CD14-positive monocyte (primary cell): ENCODE results near the gene KIF21A. TPM values are rescaled to one million over a fixed set of nuclear protein-coding genes. Genes with fewer than 3 reads are reported as not detected.

Experiments
- DNase-seq, 3 donors: peaks; one replicate each; pipeline ENCODE4 v3.0.0-alpha.2; 2011 to 2022
- H2AFZ ChIP-seq: 2 replicates; pipeline ENCODE4 v1.6.0; 2012; ENCODE audit warnings: mild to moderate bottlenecking, low read depth, low read length, inconsistent platforms; ENCODE audit not compliant: insufficient read depth, poor library complexity, severe bottlenecking
- H3K27ac ChIP-seq, 2 donors: 1 replicate in 1 of 2; 2 replicates in 1 of 2; pipeline ENCODE4 v1.5.1; 2012 to 2013; ENCODE audit warnings: low read length in 2 of 2, control low read depth in 1 of 2, inconsistent platforms in 1 of 2, low read depth in 1 of 2, mild to moderate bottlenecking in 1 of 2
- H3K27me3 ChIP-seq, 2 donors: one replicate each; pipeline versions ENCODE4 v1.6.0 to v1.6.1; 2011 to 2013; ENCODE audit warnings: low read length in 2 of 2; ENCODE audit not compliant: control insufficient read depth in 2 of 2, insufficient read depth in 2 of 2
- H3K36me3 ChIP-seq, 2 donors: replicated peaks in 1 of 2; 1 replicate in 1 of 2; 2 replicates in 1 of 2; pipeline versions ENCODE4 v1.5.1 to v1.6.1; 2012 to 2013; ENCODE audit warnings: low read length in 2 of 2, control low read depth in 1 of 2, inconsistent platforms in 1 of 2, mild to moderate bottlenecking in 1 of 2; ENCODE audit not compliant: insufficient read depth in 2 of 2, control insufficient read depth in 1 of 2
- H3K4me1 ChIP-seq, 2 donors: 1 replicate in 1 of 2; 2 replicates in 1 of 2; pipeline versions ENCODE4 v1.5.1 to v1.6.1; 2012 to 2013; ENCODE audit warnings: low read length in 2 of 2, control low read depth in 1 of 2, inconsistent platforms in 1 of 2, mild to moderate bottlenecking in 1 of 2, moderate library complexity in 1 of 2; ENCODE audit not compliant: insufficient read depth in 2 of 2, control insufficient read depth in 1 of 2
- H3K4me2 ChIP-seq: replicated peaks from 2 replicates; pipeline ENCODE3; 2012; ENCODE audit warnings: low read length, moderate library complexity, mild to moderate bottlenecking; ENCODE audit not compliant: poor library complexity, severe bottlenecking; ENCODE audit errors: extremely low read depth
- H3K4me3 ChIP-seq, 3 experiments: fragments of 200-600 bp in 1 of 3; sonication (generic) in 1 of 3; replicated peaks in 1 of 3; 1 replicate in 2 of 3; 2 replicates in 1 of 3; pipeline ENCODE4 v1.5.1; 2011 to 2013; ENCODE audit warnings: low read length in 3 of 3, mild to moderate bottlenecking in 3 of 3, control low read depth in 2 of 3, low read depth in 2 of 3, inconsistent platforms in 1 of 3, moderate library complexity in 1 of 3
- H3K79me2 ChIP-seq: 2 replicates; pipeline ENCODE4 v1.6.0; 2012; ENCODE audit warnings: mild to moderate bottlenecking, control low read depth, inconsistent platforms, low read length, moderate library complexity; ENCODE audit not compliant: insufficient read depth
- H3K9ac ChIP-seq: 2 replicates; pipeline ENCODE4 v1.6.0; 2017; ENCODE audit warnings: low read length, mild to moderate bottlenecking; ENCODE audit not compliant: insufficient read depth, poor library complexity, severe bottlenecking
- H3K9me3 ChIP-seq, 2 donors: replicated peaks in 1 of 2; 1 replicate in 1 of 2; 2 replicates in 1 of 2; pipeline versions ENCODE4 v1.5.1 to v1.6.1; 2012 to 2013; ENCODE audit warnings: low read length in 2 of 2, control low read depth in 1 of 2; ENCODE audit not compliant: control insufficient read depth in 1 of 2, insufficient read depth in 1 of 2
- H4K20me1 ChIP-seq: 2 replicates; pipeline ENCODE4 v1.6.0; 2012; ENCODE audit warnings: mild to moderate bottlenecking, low read length, control low read depth, moderate library complexity; ENCODE audit not compliant: insufficient read depth
- H3K27ac Mint-ChIP-seq, 7 donors: one replicate each; pipeline ENCODE4 v1.8.0; 2020; ENCODE audit warnings: mild to moderate bottlenecking in 7 of 7, mixed read lengths in 7 of 7, moderate library complexity in 6 of 7, inconsistent platforms in 2 of 7
- H3K27me3 Mint-ChIP-seq, 3 donors: one replicate each; pipeline ENCODE4 v1.8.0; 2021 to 2022; ENCODE audit warnings: low read depth in 3 of 3, mild to moderate bottlenecking in 3 of 3, mixed read lengths in 3 of 3, moderate library complexity in 3 of 3, inconsistent platforms in 1 of 3
- H3K36me3 Mint-ChIP-seq, 2 donors: one replicate each; pipeline ENCODE4 v1.8.0; 2020; ENCODE audit warnings: mixed read lengths in 2 of 2, inconsistent platforms in 1 of 2, mild to moderate bottlenecking in 1 of 2
- H3K4me1 Mint-ChIP-seq: one replicate; pipeline ENCODE4 v1.8.0; 2020; ENCODE audit warnings: mild to moderate bottlenecking, mixed read lengths
- H3K4me3 Mint-ChIP-seq, 2 donors: one replicate each; pipeline ENCODE4 v1.8.0; 2020; ENCODE audit warnings: mild to moderate bottlenecking in 2 of 2, mixed read lengths in 2 of 2, moderate library complexity in 1 of 2
- H3K9me3 Mint-ChIP-seq, 7 donors: one replicate each; pipeline ENCODE4 v1.8.0; 2020 to 2022; ENCODE audit warnings: mixed read lengths in 7 of 7, mild to moderate bottlenecking in 6 of 7, moderate library complexity in 6 of 7, inconsistent platforms in 2 of 7
- CTCF ChIP-seq: fragments of 200-600 bp; IDR thresholded peaks from one replicate; pipeline ENCODE4 v1.8.0; 2022; ENCODE audit warnings: antibody characterized with exemption, mild to moderate bottlenecking
- WGBS: methylation state at CpG from one replicate; pipeline ENCODE4 v1.1.5; 2013; ENCODE audit warnings: missing lambda C conversion rate; ENCODE audit not compliant: insufficient coverage; 5-methylcytosine and 5-hydroxymethylcytosine counted together
- intact Hi-C, 2 donors: fragments of 100-400 bp; cut with micrococcal nuclease; formaldehyde crosslinking; loops; one replicate each; pipeline versions ENCODE4 v1.15.0 to v1.15.1; 2023
- polyA plus RNA-seq, 3 donors: library from polyadenylated mRNA; depleted of rRNA in 1 of 3; unstranded in 2 of 3; stranded (reverse) in 1 of 3; fragments of 300-500 nt in 2 of 3; fragments of >200 nt in 1 of 3; fragmentation: Illumina TruSeq in 2 of 3; gene quantifications; 1 replicate in 2 of 3; 2 replicates in 1 of 3; pipeline ENCODE4 v1.2.3, GENCODE V29; 2012 to 2021

KIF21A gene
- polyA plus RNA-seq, 3 donors = 0.03 to 0.05 TPM; not detected in 1

DNA sequence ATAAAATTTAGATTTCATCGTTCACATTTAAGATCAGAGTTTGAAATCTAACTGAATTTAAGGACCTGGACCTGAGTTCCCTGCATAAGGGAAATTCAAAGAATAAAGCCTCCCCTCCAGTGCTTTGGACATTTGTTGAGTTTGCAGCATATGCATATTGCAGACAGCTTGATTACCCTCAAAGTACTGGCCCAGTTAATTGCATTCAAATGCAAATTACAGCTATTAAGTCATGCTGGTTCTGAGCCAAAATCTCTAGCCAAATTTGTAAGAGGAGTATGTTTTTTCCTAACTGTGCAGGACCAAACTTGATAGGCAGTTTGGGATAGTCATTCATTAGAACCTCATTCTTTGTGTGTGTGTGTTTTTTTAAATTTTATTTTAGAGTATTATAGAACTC, 9.1 kb upstream of the KIF21A start:
- Histone ChIP-seq H3K4me3 (no peak overlapping the region), H3K9ac (no peak overlapping the region), H3K27ac (no peak overlapping the region), H4K20me1 (no peaks in the 10 kb centered on the region), H3K36me3 (no peaks in the 10 kb centered on the region), H3K4me1 (no peaks in the 10 kb centered on the region), H3K4me2 (no peak overlapping the region), H3K9me3 (no peaks in the 10 kb centered on the region), H3K27me3 (no peaks in the 10 kb centered on the region), H3K79me2 (no peaks in the 10 kb centered on the region), H2AFZ (no peak overlapping the region)
- no peak for DNase-seq
- peaks cover 0 to 2% (median 0%) of the 10 kb centered on the region in 7 donors for H3K9me3 Mint-ChIP-seq
- peaks cover 1 to 5% (median 2%) of the 10 kb centered on the region in 3 donors for H3K27me3 Mint-ChIP-seq
- TF ChIP-seq CTCF = no peak
- no peaks in the 10 kb centered on the region for H3K4me1 Mint-ChIP-seq
- H3K4me3 Mint-ChIP-seq = no peak overlapping the region
- intact Hi-C loops = no loop called here
- no peaks in the 10 kb centered on the region for H3K36me3 Mint-ChIP-seq
- no peak overlapping the region for H3K27ac Mint-ChIP-seq
- no CpG with 5 or more reads among the region's 1 CpG for WGBS

GRCh38 chr12:39448038-39448437, 5.1 kb upstream of the KIF21A start:
- Mint-ChIP-seq H3K27me3 (peaks cover 9 to 21% (median 12%) of the 10 kb centered on the region in 3 donors), H3K9me3 (peaks cover 0 to 2% (median 0%) of the 10 kb centered on the region in 7 donors), H3K4me1 (peaks cover 8% of the 10 kb centered on the region), H3K27ac (no peak overlapping the region), H3K4me3 (no peak overlapping the region), H3K36me3 (no peaks in the 10 kb centered on the region)
- Histone ChIP-seq H4K20me1 (no peaks in the 10 kb centered on the region), H3K79me2 (no peaks in the 10 kb centered on the region), H2AFZ (no peak overlapping the region), H3K4me1 (peaks cover 6 to 8% of the 10 kb centered on the region in 2 donors), H3K4me3 (no peak overlapping the region), H3K9me3 (no peaks in the 10 kb centered on the region), H3K27ac (no peak overlapping the region), H3K4me2 (no peak overlapping the region), H3K36me3 (no peaks in the 10 kb centered on the region), H3K27me3 (peaks cover 5 to 12% of the 10 kb centered on the region in 2 donors), H3K9ac (no peak overlapping the region)
- intact Hi-C loops = no loop called here
- DNase-seq = no peak
- TF ChIP-seq CTCF = no peak
